T-helper 1 cell treated with Interleukin-12 subunit alpha and Interleukin-12 subunit beta and Interleukin-4 antibody, amounts not matched to agents 30 μg/mL and 1 μg/mL, for 36 hours (primary cell): Measurements from ENCODE around the gene TSHB.

Source experiments
- H3K27ac Mint-ChIP-seq: one replicate; pipeline ENCODE4 v1.8.0; 2021; ENCODE audit warnings: mild to moderate bottlenecking, mixed read lengths
- H3K27me3 Mint-ChIP-seq: one replicate; pipeline ENCODE4 v1.8.0; 2021; ENCODE audit warnings: low read depth, mixed read lengths
- H3K36me3 Mint-ChIP-seq: one replicate; pipeline ENCODE4 v1.8.0; 2021; ENCODE audit warnings: low read depth, mixed read lengths
- H3K4me1 Mint-ChIP-seq: one replicate; pipeline ENCODE4 v1.8.0; 2021; ENCODE audit warnings: low read depth, mixed read lengths
- H3K4me3 Mint-ChIP-seq: one replicate; pipeline ENCODE4 v1.8.0; 2021; ENCODE audit warnings: mild to moderate bottlenecking, moderate library complexity, mixed read lengths
- H3K9me3 Mint-ChIP-seq: one replicate; pipeline ENCODE4 v1.8.0; 2021; ENCODE audit warnings: mixed read lengths

The TSHB gene

GRCh38 chr1:115068826-115069585 is 39.4 kb downstream of the TSHB start:
- no peak overlapping the region for H3K27ac Mint-ChIP-seq
- no peaks in the 10 kb centered on the region for H3K36me3 Mint-ChIP-seq

GRCh38 chr1:115069659-115070308 is 40.2 kb downstream of the TSHB start:
- no peaks in the 10 kb centered on the region for H3K36me3 Mint-ChIP-seq

More at GRCh38 chr1:115068826-115069585, 39.4 kb downstream of the TSHB start:
- Mint-ChIP-seq H3K4me1 (peaks cover 23% of the 10 kb centered on the region), H3K4me3 (no peak overlapping the region), H3K27me3 (peaks cover 2% of the 10 kb centered on the region), H3K9me3 (no peaks in the 10 kb centered on the region)

GRCh38 chr1:115071012-115071664 is 41.5 kb downstream of the TSHB start:
- H3K36me3 Mint-ChIP-seq = peaks cover 2% of the 10 kb centered on the region
- no peaks in the 10 kb centered on the region for H3K9me3 Mint-ChIP-seq
- H3K27me3 Mint-ChIP-seq = peaks cover 22% of the 10 kb centered on the region
- H3K4me3 Mint-ChIP-seq = no peak overlapping the region
- no peak overlapping the region for H3K27ac Mint-ChIP-seq
- peaks cover 22% of the 10 kb centered on the region for H3K4me1 Mint-ChIP-seq

More at GRCh38 chr1:115069659-115070308, 40.2 kb downstream of the TSHB start:
- H3K27ac Mint-ChIP-seq = no peak overlapping the region
- peaks cover 18% of the 10 kb centered on the region for H3K4me1 Mint-ChIP-seq
- no peaks in the 10 kb centered on the region for H3K9me3 Mint-ChIP-seq
- no peak overlapping the region for H3K4me3 Mint-ChIP-seq
- peaks cover 10% of the 10 kb centered on the region for H3K27me3 Mint-ChIP-seq

GRCh38 chr1:115073298-115074087 is 43.9 kb downstream of the TSHB start:
- Mint-ChIP-seq H3K27ac (no peak overlapping the region), H3K4me3 (no peak overlapping the region), H3K36me3 (peaks cover 2% of the 10 kb centered on the region), H3K27me3 (peaks cover 29% of the 10 kb centered on the region), H3K9me3 (no peaks in the 10 kb centered on the region), H3K4me1 (peaks cover 22% of the 10 kb centered on the region)

- peaks cover 21% of the 10 kb centered on the region for H3K4me1 Mint-ChIP-seq
- H3K9me3 Mint-ChIP-seq = no peaks in the 10 kb centered on the region
- no peak overlapping the region for H3K4me3 Mint-ChIP-seq
- peaks cover 2% of the 10 kb centered on the region for H3K36me3 Mint-ChIP-seq
- H3K27me3 Mint-ChIP-seq = peaks cover 32% of the 10 kb centered on the region
- no peak overlapping the region for H3K27ac Mint-ChIP-seq
These were observed 45.4 kb downstream of the TSHB start for GRCh38 chr1:115074839-115075534.

- no peak overlapping the region for H3K27ac Mint-ChIP-seq
- peaks cover 40% of the 10 kb centered on the region for H3K27me3 Mint-ChIP-seq
- H3K9me3 Mint-ChIP-seq = no peaks in the 10 kb centered on the region
- H3K4me1 Mint-ChIP-seq = peaks cover 12% of the 10 kb centered on the region
- no peak overlapping the region for H3K4me3 Mint-ChIP-seq
- peaks cover 2% of the 10 kb centered on the region for H3K36me3 Mint-ChIP-seq
These were observed 46.8 kb downstream of the TSHB start for GRCh38 chr1:115076384-115076915.

GRCh38 chr1:115077286-115077983 is 47.8 kb downstream of the TSHB start:
- Mint-ChIP-seq H3K27ac (no peak overlapping the region), H3K9me3 (no peaks in the 10 kb centered on the region), H3K4me3 (no peak overlapping the region)

GRCh38 chr1:115077984-115078330 is 48.3 kb downstream of the TSHB start:
- Mint-ChIP-seq H3K36me3 (peaks cover 2% of the 10 kb centered on the region), H3K27me3 (peaks cover 40% of the 10 kb centered on the region), H3K27ac (no peak overlapping the region), H3K4me3 (no peak overlapping the region), H3K9me3 (no peaks in the 10 kb centered on the region), H3K4me1 (peaks cover 5% of the 10 kb centered on the region)

More at GRCh38 chr1:115077286-115077983, 47.8 kb downstream of the TSHB start:
- peaks cover 5% of the 10 kb centered on the region for H3K4me1 Mint-ChIP-seq
- peaks cover 40% of the 10 kb centered on the region for H3K27me3 Mint-ChIP-seq
- H3K36me3 Mint-ChIP-seq = peaks cover 2% of the 10 kb centered on the region

- peaks cover 2% of the 10 kb centered on the region for H3K36me3 Mint-ChIP-seq
- no peak overlapping the region for H3K27ac Mint-ChIP-seq
- H3K4me1 Mint-ChIP-seq = peaks cover 5% of the 10 kb centered on the region
- H3K27me3 Mint-ChIP-seq = peaks cover 40% of the 10 kb centered on the region
- H3K9me3 Mint-ChIP-seq = no peaks in the 10 kb centered on the region
- H3K4me3 Mint-ChIP-seq = no peak overlapping the region
These were observed 49.1 kb downstream of the TSHB start for GRCh38 chr1:115078708-115079107.

GRCh38 chr1:115082949-115083348 is 53.3 kb downstream of the TSHB start:
- Mint-ChIP-seq H3K4me1 (peaks cover 2% of the 10 kb centered on the region), H3K27me3 (peaks cover 28% of the 10 kb centered on the region), H3K36me3 (no peaks in the 10 kb centered on the region), H3K9me3 (no peaks in the 10 kb centered on the region), H3K27ac (no peak overlapping the region), H3K4me3 (no peak overlapping the region)
